Suprapubic skin (tissue), 4 donors: ENCODE results near the gene KRT76. TPM values are rescaled to one million over a fixed set of nuclear protein-coding genes. Genes with fewer than 3 reads are reported as not detected.

ENCODE experiments used
- DNase-seq, 2 donors: peaks; one replicate each; pipeline ENCODE4 v3.0.0-alpha.2; 2019; ENCODE audit warnings: low spot score in 2 of 2
- H3K27ac ChIP-seq: fragments of 200-600 bp; sonication (generic); one replicate; pipeline ENCODE4 v1.5.1; 2019
- H3K27me3 ChIP-seq: fragments of 200-600 bp; sonication (generic); one replicate; pipeline ENCODE4 v1.5.1; 2019
- H3K36me3 ChIP-seq: fragments of 200-600 bp; sonication (generic); one replicate; pipeline ENCODE4 v1.5.1; 2019
- H3K4me1 ChIP-seq: fragments of 200-600 bp; sonication (generic); one replicate; pipeline ENCODE4 v1.5.1; 2019
- H3K4me3 ChIP-seq: fragments of 200-600 bp; sonication (generic); one replicate; pipeline ENCODE4 v1.5.1; 2019; ENCODE audit warnings: mild to moderate bottlenecking
- H3K9me3 ChIP-seq: fragments of 200-600 bp; sonication (generic); one replicate; pipeline ENCODE4 v1.5.1; 2019
- CTCF ChIP-seq, 2 donors: fragments of 200-600 bp in 1 of 2; fragments of 450-650 bp in 1 of 2; sonication (generic) in 1 of 2; IDR thresholded peaks; one replicate each; pipeline ENCODE4 v1.5.1; 2016 to 2019; ENCODE audit warnings: antibody characterized with exemption in 2 of 2, mild to moderate bottlenecking in 1 of 2, moderate library complexity in 1 of 2
- EP300 ChIP-seq: sonication (generic); formaldehyde crosslinking; IDR thresholded peaks from one replicate; pipeline ENCODE4 v1.6.1; 2017; ENCODE audit warnings: antibody characterized with exemption
- POLR2A ChIP-seq, 2 donors: fragments of 450-650 bp; IDR thresholded peaks; one replicate each; pipeline ENCODE4 v1.6.1; 2017; ENCODE audit warnings: antibody characterized with exemption in 2 of 2, mild to moderate bottlenecking in 2 of 2, moderate library complexity in 2 of 2
- POLR2AphosphoS5 ChIP-seq, 3 donors: sonication (generic); formaldehyde crosslinking; IDR thresholded peaks; one replicate each; pipeline ENCODE4 v1.6.1; 2017; ENCODE audit warnings: antibody characterized with exemption in 3 of 3
- WGBS: methylation state at CpG from one replicate; pipeline ENCODE4 v1.1.5; 2018; 5-methylcytosine and 5-hydroxymethylcytosine counted together
- total RNA-seq, 4 donors: library from RNA; depleted of rRNA; stranded (reverse); fragments of >200 nt; gene quantifications; one replicate each; pipeline ENCODE4 v1.1.0, GENCODE V29; 2016

The KRT76 gene
- total RNA-seq, 4 donors from 2014 or later: not detected

- no peak overlapping the region for H3K4me3 ChIP-seq
- H3K4me1 ChIP-seq: no peaks in the 10 kb centered on the region
- no peaks in the 10 kb centered on the region for H3K9me3 ChIP-seq
- H3K27ac ChIP-seq: no peak overlapping the region
- no peaks in the 10 kb centered on the region for H3K36me3 ChIP-seq
- peaks cover 17% of the 10 kb centered on the region for H3K27me3 ChIP-seq
- TF ChIP-seq POLR2A (IDR thresholded peaks at IDR 0.05): no peak
- TF ChIP-seq POLR2AphosphoS5 (IDR thresholded peaks at IDR 0.05): no peak
- no peak for TF ChIP-seq CTCF (IDR thresholded peaks at IDR 0.05)
- TF ChIP-seq EP300: no peak
- 77% methylated on average over 9 of the region's 9 CpGs for WGBS
- DNase-seq: no peak
Measured at GRCh38 chr12:52815676-52816588, 38.8 kb upstream of the KRT76 start.

GRCh38 chr12:52815161-52815560, 38.0 kb upstream of the KRT76 start:
- no peak for TF ChIP-seq EP300
- TF ChIP-seq POLR2A (IDR thresholded peaks at IDR 0.05): no peak
- H3K4me1 ChIP-seq: no peaks in the 10 kb centered on the region
- H3K36me3 ChIP-seq: no peaks in the 10 kb centered on the region
- WGBS: 84% methylated on average over 4 of the region's 4 CpGs
- no peak for DNase-seq
- H3K4me3 ChIP-seq: no peak overlapping the region
- H3K27me3 ChIP-seq: peaks cover 17% of the 10 kb centered on the region
- no peak overlapping the region for H3K27ac ChIP-seq
- H3K9me3 ChIP-seq: no peaks in the 10 kb centered on the region

- Histone ChIP-seq H3K27me3 (peaks cover 17% of the 10 kb centered on the region), H3K27ac (no peak overlapping the region), H3K9me3 (no peaks in the 10 kb centered on the region), H3K4me3 (no peak overlapping the region), H3K4me1 (no peaks in the 10 kb centered on the region), H3K36me3 (no peaks in the 10 kb centered on the region)
- WGBS: 93% methylated on average over 3 of the region's 4 CpGs
- no peak for DNase-seq
- TF ChIP-seq POLR2A (IDR thresholded peaks at IDR 0.05) (no peak), EP300 (no peak), CTCF (IDR thresholded peaks at IDR 0.05) (no peak), POLR2AphosphoS5 (IDR thresholded peaks at IDR 0.05) (no peak)
Measured at GRCh38 chr12:52814710-52815155, 37.6 kb upstream of the KRT76 start.

- Histone ChIP-seq H3K36me3 (no peaks in the 10 kb centered on the region), H3K27ac (no peak within 1 kb of the TSS), H3K4me3 (no peak within 1 kb of the TSS), H3K9me3 (no peaks in the 10 kb centered on the region), H3K27me3 (peaks cover 15% of the 10 kb centered on the region), H3K4me1 (no peaks in the 10 kb centered on the region)
- TF ChIP-seq EP300 (no peak), POLR2A (IDR thresholded peaks at IDR 0.05) (no peak), POLR2AphosphoS5 (IDR thresholded peaks at IDR 0.05) (no peak), CTCF (IDR thresholded peaks at IDR 0.05) (no peak)
- WGBS: 69% methylated on average over 12 of the region's 15 CpGs
- DNase-seq: no peak
Measured at GRCh38 chr12:52813885-52814709, 37.0 kb upstream of the KRT76 start, which contains the start of gene KRT4. TSS of gene KRT4 (minus strand) at chr12:52814116. CDS start at chr12:52814058, 58 bp downstream.

- Histone ChIP-seq H3K9me3 (no peaks in the 10 kb centered on the region), H3K4me3 (no peak overlapping the region), H3K27ac (no peak overlapping the region), H3K4me1 (no peaks in the 10 kb centered on the region), H3K27me3 (peaks cover 7% of the 10 kb centered on the region), H3K36me3 (no peaks in the 10 kb centered on the region)
- WGBS: 96% methylated on average over 8 of the region's 10 CpGs
- no peak for DNase-seq
- no peak for TF ChIP-seq EP300
- TF ChIP-seq CTCF (IDR thresholded peaks at IDR 0.05): no peak
- no peak for TF ChIP-seq POLR2AphosphoS5 (IDR thresholded peaks at IDR 0.05)
- TF ChIP-seq POLR2A (IDR thresholded peaks at IDR 0.05): no peak
Measured at GRCh38 chr12:52813203-52813819, 36.2 kb upstream of the KRT76 start.
